Brain microvascular endothelial cell (primary cell): ENCODE data around the gene NHSL1.

ENCODE experiments used
- DNase-seq: peaks from one replicate; pipeline ENCODE4 v3.0.0-alpha.2; 2020
- H3K27ac ChIP-seq: fragments of 250-450 bp; sonication (Bioruptor Pico); 2 replicates; pipeline ENCODE4 v1.5.1; 2020; ENCODE audit warnings: mild to moderate bottlenecking, moderate library complexity
- H3K27me3 ChIP-seq: fragments of 250-450 bp; sonication (Bioruptor Pico); replicated peaks from 2 replicates; pipeline ENCODE4 v1.5.1; 2020; ENCODE audit warnings: mild to moderate bottlenecking
- H3K36me3 ChIP-seq: fragments of 250-450 bp; sonication (Bioruptor Pico); replicated peaks from 2 replicates; pipeline ENCODE4 v1.5.1; 2020; ENCODE audit warnings: mild to moderate bottlenecking
- H3K4me3 ChIP-seq: 2 replicates; pipeline ENCODE4 v1.5.1; 2011; ENCODE audit warnings: low read depth, mild to moderate bottlenecking, control low read depth, low read length, moderate library complexity
- in situ Hi-C: cut with HindIII; loops from 2 replicates; pipeline ENCODE4 v1.10.0; 2017; ENCODE audit warnings: low sequenced_read_pairs, low pct_ligation_motif_present
- TF ChIP-seq, protein P1 (sequence below): IDR thresholded peaks from 2 replicates; pipeline ENCODE4 v1.5.1; 2011; ENCODE audit warnings: low read depth, mild to moderate bottlenecking, moderate library complexity, low read length, control low read depth, inconsistent platforms; ENCODE audit errors: missing control alignments

NHSL1 gene

DNA sequence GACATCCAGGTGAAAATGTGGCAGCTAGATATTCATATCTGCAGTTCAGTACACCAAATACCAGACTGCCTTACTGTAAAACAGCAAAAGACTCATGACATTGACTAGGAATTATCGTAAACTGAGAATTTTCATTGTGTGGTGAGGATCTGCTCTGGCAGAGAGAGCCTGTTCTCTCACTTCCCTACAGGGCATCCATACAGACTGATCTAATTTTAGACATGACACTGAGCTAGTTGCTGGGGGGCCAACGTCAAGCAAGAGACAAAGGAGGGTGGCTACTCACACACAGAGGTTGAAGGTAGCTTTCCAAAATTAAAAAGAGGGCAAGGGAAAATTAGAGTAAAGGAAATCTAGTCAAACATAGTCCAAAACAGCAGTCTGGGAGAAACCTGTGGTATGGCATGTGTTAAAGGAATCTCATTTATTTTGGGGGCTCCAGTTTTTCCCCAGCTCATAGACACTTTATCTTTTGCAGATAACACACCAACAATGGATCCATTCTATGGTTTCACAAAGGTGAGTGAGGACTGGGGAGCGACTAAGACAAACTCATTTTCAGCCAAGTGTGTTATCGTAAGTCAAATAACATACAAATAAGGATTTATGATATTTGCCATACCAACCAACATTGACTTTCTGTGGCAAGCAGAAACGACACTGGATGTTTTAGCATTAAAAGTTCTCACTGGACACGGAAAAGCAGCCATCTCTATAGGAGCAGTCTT lies 36.6 kb upstream of the NHSL1 start:
- TF ChIP-seq, protein P1, sequence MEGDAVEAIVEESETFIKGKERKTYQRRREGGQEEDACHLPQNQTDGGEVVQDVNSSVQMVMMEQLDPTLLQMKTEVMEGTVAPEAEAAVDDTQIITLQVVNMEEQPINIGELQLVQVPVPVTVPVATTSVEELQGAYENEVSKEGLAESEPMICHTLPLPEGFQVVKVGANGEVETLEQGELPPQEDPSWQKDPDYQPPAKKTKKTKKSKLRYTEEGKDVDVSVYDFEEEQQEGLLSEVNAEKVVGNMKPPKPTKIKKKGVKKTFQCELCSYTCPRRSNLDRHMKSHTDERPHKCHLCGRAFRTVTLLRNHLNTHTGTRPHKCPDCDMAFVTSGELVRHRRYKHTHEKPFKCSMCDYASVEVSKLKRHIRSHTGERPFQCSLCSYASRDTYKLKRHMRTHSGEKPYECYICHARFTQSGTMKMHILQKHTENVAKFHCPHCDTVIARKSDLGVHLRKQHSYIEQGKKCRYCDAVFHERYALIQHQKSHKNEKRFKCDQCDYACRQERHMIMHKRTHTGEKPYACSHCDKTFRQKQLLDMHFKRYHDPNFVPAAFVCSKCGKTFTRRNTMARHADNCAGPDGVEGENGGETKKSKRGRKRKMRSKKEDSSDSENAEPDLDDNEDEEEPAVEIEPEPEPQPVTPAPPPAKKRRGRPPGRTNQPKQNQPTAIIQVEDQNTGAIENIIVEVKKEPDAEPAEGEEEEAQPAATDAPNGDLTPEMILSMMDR: no peak
- no peaks in the 10 kb centered on the region for H3K36me3 ChIP-seq
- no peaks in the 10 kb centered on the region for H3K27me3 ChIP-seq
- no peak overlapping the region for H3K27ac ChIP-seq
- in situ Hi-C loops: no loop called here
- no peak for DNase-seq
- no peak overlapping the region for H3K4me3 ChIP-seq

DNA sequence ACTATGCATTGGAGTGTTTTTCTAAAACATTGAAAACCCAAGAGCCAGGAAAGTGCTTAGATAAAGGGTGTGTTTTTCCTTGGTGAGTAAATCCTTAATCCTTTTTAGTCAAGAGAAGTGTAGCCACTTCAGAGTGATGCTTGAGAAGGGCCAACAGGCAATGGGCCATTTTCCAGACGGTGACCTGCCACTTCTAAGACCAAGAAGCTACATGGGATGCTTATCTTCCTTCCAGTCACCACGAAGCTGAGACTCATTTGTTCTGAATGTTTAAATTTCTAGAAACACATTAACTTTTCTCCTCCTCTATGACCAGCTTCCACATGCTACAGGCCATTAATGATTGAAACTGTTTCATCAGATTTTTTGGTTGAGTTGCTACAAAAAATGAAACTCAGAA lies 34.4 kb upstream of the NHSL1 start:
- TF ChIP-seq, protein P1: no peak
- in situ Hi-C loops: no loop called here
- no peak for DNase-seq
- Histone ChIP-seq H3K27me3 (no peaks in the 10 kb centered on the region), H3K36me3 (no peaks in the 10 kb centered on the region), H3K27ac (no peak overlapping the region), H3K4me3 (no peak overlapping the region)

DNA sequence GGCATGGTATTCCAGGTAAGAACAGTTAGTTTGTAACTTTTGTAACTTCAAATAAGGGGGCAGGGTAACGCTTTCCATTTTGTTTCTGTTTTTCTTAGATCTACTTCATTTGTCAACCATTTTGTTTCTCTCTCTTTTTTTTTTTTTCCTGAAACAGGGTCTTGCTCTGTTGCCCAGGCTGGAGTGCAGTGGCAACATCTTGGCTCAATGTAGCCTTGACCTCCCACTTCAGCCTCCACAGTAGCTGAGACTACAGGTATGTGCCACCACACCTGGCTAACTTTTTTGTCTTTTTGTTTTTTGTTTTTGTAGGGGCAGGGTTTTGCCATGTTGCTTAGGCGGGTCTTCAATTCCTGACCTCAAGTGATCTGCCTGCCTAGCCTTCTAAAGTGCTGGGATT lies 32.1 kb upstream of the NHSL1 start:
- no peaks in the 10 kb centered on the region for H3K27me3 ChIP-seq
- H3K27ac ChIP-seq: no peak overlapping the region
- TF ChIP-seq, protein P1: no peak
- no peaks in the 10 kb centered on the region for H3K36me3 ChIP-seq
- in situ Hi-C loops: no loop called here
- H3K4me3 ChIP-seq: no peak overlapping the region
- no peak for DNase-seq

DNA sequence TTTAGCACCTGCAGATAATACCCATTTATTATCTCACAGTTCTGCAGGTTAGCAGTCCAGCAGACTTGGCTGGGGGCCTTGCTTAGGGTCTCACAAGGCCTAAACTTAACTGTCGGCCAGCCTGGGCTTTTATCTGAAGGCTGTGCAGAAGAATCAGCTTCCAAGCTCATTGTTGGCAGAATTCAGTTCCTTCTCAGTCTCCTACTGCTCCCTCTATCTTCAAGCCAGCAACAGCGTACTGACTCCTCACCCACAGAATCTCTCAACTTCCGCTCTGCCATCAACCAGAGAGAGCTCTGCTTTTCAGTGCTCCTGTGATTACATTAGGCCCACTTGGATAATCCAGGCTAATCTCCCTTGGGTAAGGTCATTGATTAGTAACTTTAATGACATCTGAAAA lies 30.2 kb upstream of the NHSL1 start:
- no peak overlapping the region for H3K4me3 ChIP-seq
- TF ChIP-seq, protein P1: peak; percentile 30

DNA sequence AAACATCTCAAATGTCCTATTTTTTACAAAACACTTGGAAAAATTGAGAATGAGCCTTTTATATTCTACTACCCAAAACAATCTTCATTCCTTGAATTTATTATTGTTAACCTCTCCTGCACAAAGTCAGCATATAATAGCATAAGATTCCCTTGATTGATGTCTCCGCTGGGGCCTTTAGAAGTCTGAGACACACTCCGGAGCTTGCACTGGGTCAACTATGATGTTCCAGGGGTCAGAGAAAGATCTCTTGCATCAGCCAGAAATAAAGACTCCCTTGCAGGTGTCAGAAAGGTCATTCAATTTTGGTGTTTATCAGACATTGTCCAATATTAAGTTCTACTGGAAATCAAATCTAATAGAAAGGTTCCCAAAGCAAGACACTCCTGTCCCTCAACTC lies 29.7 kb upstream of the NHSL1 start:
- Histone ChIP-seq H3K36me3 (no peaks in the 10 kb centered on the region), H3K27me3 (no peaks in the 10 kb centered on the region), H3K27ac (no peak overlapping the region), H3K4me3 (no peak overlapping the region)
- DNase-seq: no peak
- TF ChIP-seq, protein P1: no peak
- in situ Hi-C loops: no loop called here

More for the DNA sequence above, 30.2 kb upstream of the NHSL1 start:
- in situ Hi-C loops: no loop called here
- no peaks in the 10 kb centered on the region for H3K36me3 ChIP-seq
- no peak for DNase-seq
- no peak overlapping the region for H3K27ac ChIP-seq
- no peaks in the 10 kb centered on the region for H3K27me3 ChIP-seq

DNA sequence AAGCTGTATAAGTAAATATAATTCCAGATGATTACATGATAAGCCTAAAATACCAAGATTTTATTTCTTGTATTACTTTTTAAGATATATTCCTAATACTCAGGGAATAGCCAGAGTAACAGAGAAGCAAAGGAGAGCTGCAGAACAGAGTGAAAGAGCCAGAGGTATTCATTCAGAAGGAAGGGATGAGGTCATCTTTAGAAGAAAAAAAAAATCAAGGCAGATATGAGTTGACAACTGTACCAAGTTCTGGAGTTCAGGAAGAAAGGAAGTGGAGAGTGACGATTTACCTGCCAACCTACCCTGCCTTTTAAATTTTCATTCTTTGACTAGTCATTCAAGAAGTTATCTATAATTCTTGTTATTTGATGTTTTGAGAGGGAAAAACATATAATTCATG lies 28.8 kb upstream of the NHSL1 start:
- Histone ChIP-seq H3K27ac (no peak overlapping the region), H3K27me3 (no peaks in the 10 kb centered on the region), H3K36me3 (no peaks in the 10 kb centered on the region), H3K4me3 (no peak overlapping the region)
- in situ Hi-C loops: no loop called here
- no peak for DNase-seq
- TF ChIP-seq, protein P1: no peak
